HUES48 (cell line): ENCODE results near the gene PAX1.

Experiments used
- H3K27ac ChIP-seq: one replicate; pipeline ENCODE4 v1.7.0; 2013; ENCODE audit warnings: low read depth, low read length, inconsistent platforms
- H3K27me3 ChIP-seq: 2 replicates; pipeline ENCODE4 v1.6.1; 2013; ENCODE audit warnings: mild to moderate bottlenecking, low read length; ENCODE audit not compliant: control insufficient read depth, insufficient read depth
- H3K36me3 ChIP-seq: 2 replicates; pipeline ENCODE4 v1.6.1; 2013; ENCODE audit warnings: low read length; ENCODE audit not compliant: control insufficient read depth, insufficient read depth
- H3K4me1 ChIP-seq: 2 replicates; pipeline ENCODE4 v1.6.1; 2013; ENCODE audit warnings: mild to moderate bottlenecking, low read length; ENCODE audit not compliant: control insufficient read depth, insufficient read depth
- H3K4me3 ChIP-seq: 2 replicates; pipeline ENCODE4 v1.5.1; 2013; ENCODE audit warnings: mild to moderate bottlenecking, low read depth, low read length
- H3K9ac ChIP-seq: 2 replicates; pipeline ENCODE4 v1.6.1; 2013; ENCODE audit warnings: mild to moderate bottlenecking, low read depth, low read length, moderate library complexity
- H3K9me3 ChIP-seq: 2 replicates; pipeline ENCODE4 v1.6.1; 2013; ENCODE audit warnings: low read length; ENCODE audit not compliant: control insufficient read depth, insufficient read depth

The PAX1 gene

GRCh38 chr20:21703717-21704407, 1.6 kb upstream of the PAX1 start:
- H3K36me3 ChIP-seq = no peaks in the 10 kb centered on the region
- H3K27ac ChIP-seq = no peak overlapping the region
- H3K4me1 ChIP-seq = peaks cover 16% of the 10 kb centered on the region
- H3K9ac ChIP-seq = no peak overlapping the region
- H3K27me3 ChIP-seq = peaks cover 100% of the 10 kb centered on the region
- no peaks in the 10 kb centered on the region for H3K9me3 ChIP-seq
- no peak overlapping the region for H3K4me3 ChIP-seq

DNA sequence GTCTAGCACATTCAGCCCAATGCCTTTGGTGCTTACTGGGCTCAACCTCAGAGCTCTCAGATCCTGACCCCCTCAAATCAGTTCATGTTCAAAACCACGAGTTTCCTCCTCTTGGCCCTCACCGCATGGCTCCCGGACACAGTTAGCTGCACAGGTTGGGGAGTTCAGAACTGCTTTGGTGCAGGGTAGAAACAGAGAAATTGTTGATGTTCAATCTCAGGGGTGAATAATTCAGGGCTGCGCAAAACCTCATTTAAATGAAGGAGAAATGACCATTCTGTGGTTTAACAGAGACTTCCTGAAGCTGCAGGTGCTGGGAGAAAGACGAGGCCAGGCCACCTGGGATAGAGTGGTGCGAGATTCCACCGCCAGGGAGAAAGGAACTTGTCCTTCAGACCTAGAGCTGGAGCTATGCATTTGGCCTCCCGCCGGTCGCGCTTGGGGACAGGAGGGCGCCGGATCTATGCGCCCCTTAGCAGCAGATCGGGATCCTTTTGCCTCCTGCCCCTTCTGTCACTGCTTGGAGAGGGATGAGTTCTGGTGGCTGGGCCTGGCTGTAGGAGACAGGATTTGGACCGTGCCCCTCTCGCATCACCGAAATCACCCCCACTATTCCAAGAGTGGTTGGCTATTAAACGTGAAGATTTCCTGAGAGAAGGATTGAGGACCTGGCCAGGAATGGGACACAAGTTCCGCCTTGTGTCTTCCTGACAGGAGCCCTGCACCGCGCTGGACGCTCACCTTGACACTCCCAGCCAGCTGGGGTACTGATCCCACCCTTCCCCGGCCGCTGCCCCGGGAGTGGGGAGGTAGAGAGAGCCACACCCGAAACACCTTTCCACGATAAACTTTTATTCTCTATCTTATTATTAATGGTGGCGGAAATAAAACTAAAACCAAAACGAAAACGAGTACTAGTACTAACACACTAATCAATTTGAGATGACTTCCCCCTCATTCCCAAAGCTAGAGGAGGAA, 767 bp upstream of the PAX1 start:
- no peak overlapping the region for H3K27ac ChIP-seq
- no peak overlapping the region for H3K9ac ChIP-seq
- H3K9me3 ChIP-seq = peaks cover 2% of the 10 kb centered on the region; the same call in 1 of the 2 replicates
- peaks cover 15% of the 10 kb centered on the region for H3K4me1 ChIP-seq
- H3K27me3 ChIP-seq = peaks cover 100% of the 10 kb centered on the region
- H3K36me3 ChIP-seq = no peaks in the 10 kb centered on the region
- H3K4me3 ChIP-seq = no peak overlapping the region

- no peak overlapping the region for H3K27ac ChIP-seq
- H3K27me3 ChIP-seq = peaks cover 100% of the 10 kb centered on the region
- peak overlapping the region; percentile 13; the same call in 1 of the 2 replicates for H3K4me3 ChIP-seq
- H3K9me3 ChIP-seq = peaks cover 3% of the 10 kb centered on the region; the same call in 1 of the 2 replicates
- H3K4me1 ChIP-seq = peaks cover 15% of the 10 kb centered on the region
- H3K9ac ChIP-seq = no peak overlapping the region
- no peaks in the 10 kb centered on the region for H3K36me3 ChIP-seq
These were observed 1.1 kb downstream of the PAX1 start for GRCh38 chr20:21706261-21707195.

GRCh38 chr20:21707267-21707666, 1.8 kb downstream of the PAX1 start:
- H3K27ac ChIP-seq = no peak overlapping the region
- H3K36me3 ChIP-seq = no peaks in the 10 kb centered on the region
- no peak overlapping the region for H3K4me3 ChIP-seq
- H3K9me3 ChIP-seq = peaks cover 3% of the 10 kb centered on the region; the same call in 1 of the 2 replicates
- H3K9ac ChIP-seq = no peak overlapping the region
- H3K4me1 ChIP-seq = peaks cover 12% of the 10 kb centered on the region
- H3K27me3 ChIP-seq = peaks cover 100% of the 10 kb centered on the region

DNA sequence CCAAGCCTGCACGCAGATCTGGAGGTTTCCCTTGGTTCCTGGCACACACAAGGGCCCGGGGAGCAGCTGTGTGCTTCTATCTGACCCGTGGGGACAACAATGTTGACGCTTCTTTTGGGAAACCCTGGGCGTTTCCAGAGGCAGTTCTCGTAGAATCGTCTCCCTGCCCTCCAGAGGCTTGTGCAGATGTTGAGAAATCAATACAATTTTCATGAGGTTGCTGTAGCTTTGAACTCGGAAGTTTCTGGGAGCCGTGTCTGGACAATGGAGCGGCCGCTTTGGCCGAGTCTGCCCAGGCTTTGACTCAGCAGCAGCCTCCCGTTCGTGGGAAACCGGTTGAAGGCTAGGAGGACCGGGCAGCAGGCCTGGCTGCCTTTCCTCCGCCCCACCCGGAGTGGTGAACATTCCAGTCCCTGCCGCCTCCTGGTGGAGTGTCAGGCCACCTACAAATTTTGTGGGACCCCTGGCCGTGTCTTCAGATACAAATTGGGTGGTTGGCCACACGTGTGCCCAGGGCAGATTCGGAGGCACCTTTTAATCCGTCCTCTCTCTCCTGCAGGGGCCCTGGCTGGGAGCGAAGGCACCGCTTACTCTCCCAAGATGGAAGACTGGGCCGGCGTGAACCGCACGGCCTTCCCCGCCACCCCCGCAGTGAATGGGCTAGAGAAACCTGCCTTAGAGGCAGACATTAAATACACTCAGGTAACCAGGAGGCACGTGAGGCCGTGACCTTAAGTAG, 2.7 kb downstream of the PAX1 start:
- H3K9ac ChIP-seq = no peak overlapping the region
- H3K27me3 ChIP-seq = peaks cover 100% of the 10 kb centered on the region
- peaks cover 3% of the 10 kb centered on the region; the same call in 1 of the 2 replicates for H3K9me3 ChIP-seq
- H3K4me3 ChIP-seq = no peak overlapping the region
- H3K27ac ChIP-seq = no peak overlapping the region
- H3K4me1 ChIP-seq = peaks cover 17% of the 10 kb centered on the region
- no peaks in the 10 kb centered on the region for H3K36me3 ChIP-seq

GRCh38 chr20:21708738-21709534, 3.5 kb downstream of the PAX1 start:
- H3K27ac ChIP-seq = no peak overlapping the region
- H3K4me3 ChIP-seq = no peak overlapping the region
- H3K36me3 ChIP-seq = no peaks in the 10 kb centered on the region
- H3K4me1 ChIP-seq = peaks cover 22% of the 10 kb centered on the region
- peaks cover 3% of the 10 kb centered on the region; the same call in 1 of the 2 replicates for H3K9me3 ChIP-seq
- no peak overlapping the region for H3K9ac ChIP-seq
- peaks cover 100% of the 10 kb centered on the region for H3K27me3 ChIP-seq

DNA sequence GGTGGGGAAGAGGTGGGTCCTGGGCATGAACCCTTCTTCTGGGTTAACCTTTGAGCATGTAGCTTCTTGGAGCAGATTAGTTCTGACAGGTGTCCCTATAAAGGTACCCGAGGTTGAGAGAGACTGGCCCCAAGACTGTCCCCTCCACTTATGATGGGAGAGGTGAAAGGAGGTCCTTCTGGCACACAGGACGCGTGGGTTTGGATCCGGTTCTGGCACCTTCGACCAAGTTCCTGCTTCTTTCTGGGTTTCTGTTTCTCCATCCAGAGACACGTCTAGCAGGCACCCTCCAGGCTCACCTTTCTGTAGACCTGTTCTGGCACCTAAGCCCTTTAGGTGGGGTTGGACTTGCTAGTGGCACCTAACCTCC, 4.1 kb downstream of the PAX1 start:
- peaks cover 100% of the 10 kb centered on the region for H3K27me3 ChIP-seq
- no peak overlapping the region for H3K27ac ChIP-seq
- H3K36me3 ChIP-seq = no peaks in the 10 kb centered on the region
- H3K9ac ChIP-seq = no peak overlapping the region
- peaks cover 23% of the 10 kb centered on the region for H3K4me1 ChIP-seq
- peaks cover 3% of the 10 kb centered on the region; the same call in 1 of the 2 replicates for H3K9me3 ChIP-seq
- H3K4me3 ChIP-seq = no peak overlapping the region

DNA sequence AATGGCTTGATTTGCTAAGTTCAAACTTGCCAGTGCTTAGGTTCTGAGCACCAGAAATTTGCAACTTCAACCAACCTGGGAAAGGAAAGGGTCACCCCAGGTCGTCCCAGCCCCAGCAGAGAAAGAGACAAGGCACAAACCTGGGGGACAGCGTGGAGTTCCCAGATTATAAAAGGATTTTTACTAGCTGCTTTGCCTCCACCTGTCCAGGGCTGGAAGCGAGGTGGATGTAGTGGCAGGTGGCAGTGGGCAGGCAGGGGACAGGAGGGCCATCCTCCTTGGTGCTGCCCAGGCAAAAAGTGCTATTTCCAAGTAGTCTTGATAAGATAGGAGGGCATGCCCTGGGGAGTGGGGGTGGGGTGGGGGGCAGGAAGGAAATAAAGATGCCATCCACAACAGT, 4.9 kb downstream of the PAX1 start:
- Histone ChIP-seq H3K4me3 (no peak overlapping the region), H3K27ac (no peak overlapping the region), H3K27me3 (peaks cover 100% of the 10 kb centered on the region), H3K9me3 (peaks cover 3% of the 10 kb centered on the region; the same call in 1 of the 2 replicates), H3K4me1 (peaks cover 24% of the 10 kb centered on the region), H3K9ac (no peak overlapping the region), H3K36me3 (no peaks in the 10 kb centered on the region)

- H3K4me3 ChIP-seq = no peak overlapping the region
- H3K27ac ChIP-seq = no peak overlapping the region
- no peak overlapping the region for H3K9ac ChIP-seq
- H3K27me3 ChIP-seq = peaks cover 100% of the 10 kb centered on the region
- H3K4me1 ChIP-seq = peaks cover 28% of the 10 kb centered on the region
- H3K36me3 ChIP-seq = no peaks in the 10 kb centered on the region
- H3K9me3 ChIP-seq = peaks cover 3% of the 10 kb centered on the region; the same call in 1 of the 2 replicates
These were observed 5.5 kb downstream of the PAX1 start for GRCh38 chr20:21710863-21711431.
